Hematopoietic multipotent progenitor cell treated with erythropoietin and hydrocortisone succinate and interleukin-3 and kit ligand, for 4 days (in vitro differentiated cells): ENCODE results near the gene SLC25A1.

Experiments
- DNase-seq: peaks from one replicate; pipeline ENCODE4 v3.0.0-alpha.2; 2015

SLC25A1 gene

GRCh38 chr22:19180234-19180633, 1.7 kb upstream of the SLC25A1 start:
- no peak for DNase-seq

GRCh38 chr22:19179497-19180048, 1.0 kb upstream of the SLC25A1 start:
- DNase-seq: peak; percentile 92

- peak; percentile 73 for DNase-seq
These were observed 375 bp downstream of the SLC25A1 start for GRCh38 chr22:19178065-19178656.

GRCh38 chr22:19177164-19178064, 1.1 kb downstream of the SLC25A1 start:
- no peak for DNase-seq

- no peak for DNase-seq
These were observed 1.8 kb downstream of the SLC25A1 start for GRCh38 chr22:19176732-19177131.

- no peak for DNase-seq
These were observed 2.3 kb downstream of the SLC25A1 start for GRCh38 chr22:19176175-19176643.

- DNase-seq: no peak
These were observed 2.8 kb downstream of the SLC25A1 start for GRCh38 chr22:19175602-19176174.

GRCh38 chr22:19175026-19175601, 3.4 kb downstream of the SLC25A1 start:
- DNase-seq: no peak

GRCh38 chr22:19174106-19175025, 4.2 kb downstream of the SLC25A1 start:
- DNase-seq: peak; percentile 72

- no peak for DNase-seq
These were observed 5.2 kb downstream of the SLC25A1 start for GRCh38 chr22:19173047-19174035.

GRCh38 chr22:19172213-19173046, 6.1 kb downstream of the SLC25A1 start:
- DNase-seq: no peak

- DNase-seq: no peak
These were observed 8.6 kb downstream of the SLC25A1 start for GRCh38 chr22:19169947-19170318.

GRCh38 chr22:19169002-19169946, 9.3 kb downstream of the SLC25A1 start:
- peak; percentile 40 for DNase-seq

GRCh38 chr22:19168088-19168890, 10.2 kb downstream of the SLC25A1 start:
- no peak for DNase-seq

- no peak for DNase-seq
These were observed 11.2 kb downstream of the SLC25A1 start for GRCh38 chr22:19167106-19167869.

GRCh38 chr22:19166421-19166820, 12.1 kb downstream of the SLC25A1 start:
- DNase-seq: no peak

GRCh38 chr22:19164425-19164824, 14.1 kb downstream of the SLC25A1 start:
- DNase-seq: no peak
